Renal cortical epithelial cell (primary cell): Measurements from ENCODE around the gene LCN10. TPM values are rescaled to one million over a fixed set of nuclear protein-coding genes. Genes with fewer than 3 reads are reported as not detected.
A peak's percentile ranks its signal among the peaks of the same experiment; 100 is the strongest.

Source experiments
- DNase-seq: peaks from one replicate; pipeline ENCODE4 v3.0.0-alpha.2; 2011; ENCODE audit warnings: low read depth
- total RNA-seq: library from RNA; depleted of rRNA; stranded (reverse); fragments of >200 nt; gene quantifications from 2 replicates; pipeline ENCODE4 v1.2.3, GENCODE V29; 2014

LCN10 gene
- total RNA-seq, 1 donor from 2014 or later: not detected

DNA sequence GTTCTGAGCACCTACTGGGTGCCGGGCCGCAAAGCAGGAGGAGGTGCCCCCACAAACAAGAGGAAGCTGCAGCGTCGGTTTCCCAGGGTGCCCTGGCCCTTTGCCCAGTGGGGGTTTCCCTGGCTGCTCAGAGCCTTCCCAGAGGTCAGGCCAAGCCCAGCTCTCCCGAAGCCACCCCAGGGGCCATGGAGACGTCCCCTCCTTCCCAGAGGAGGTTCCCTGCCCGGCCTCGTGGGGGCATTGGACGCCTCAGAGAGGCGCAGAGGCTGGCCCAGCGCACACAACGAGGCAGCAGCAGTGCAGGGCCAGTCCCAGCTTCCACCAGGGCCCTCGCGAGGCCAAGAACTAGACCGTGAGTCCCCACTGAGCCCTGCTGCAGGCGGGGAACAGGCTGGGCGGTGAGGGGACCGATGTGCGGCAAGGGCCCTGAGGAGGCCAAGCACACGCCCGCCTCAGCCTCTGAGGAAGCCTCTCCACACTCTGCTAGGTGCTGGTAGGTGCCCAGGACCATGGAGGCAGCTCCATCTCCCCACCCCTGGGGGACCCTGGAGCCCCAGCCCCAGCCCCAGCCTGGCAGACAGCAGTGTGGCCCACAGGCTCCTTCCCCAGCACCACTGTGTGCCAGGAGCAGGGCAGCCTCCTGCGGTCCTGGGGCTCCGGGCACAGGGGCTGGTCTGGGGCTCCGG lies 23.4 kb downstream of the LCN10 start:
- DNase-seq: no peak

DNA sequence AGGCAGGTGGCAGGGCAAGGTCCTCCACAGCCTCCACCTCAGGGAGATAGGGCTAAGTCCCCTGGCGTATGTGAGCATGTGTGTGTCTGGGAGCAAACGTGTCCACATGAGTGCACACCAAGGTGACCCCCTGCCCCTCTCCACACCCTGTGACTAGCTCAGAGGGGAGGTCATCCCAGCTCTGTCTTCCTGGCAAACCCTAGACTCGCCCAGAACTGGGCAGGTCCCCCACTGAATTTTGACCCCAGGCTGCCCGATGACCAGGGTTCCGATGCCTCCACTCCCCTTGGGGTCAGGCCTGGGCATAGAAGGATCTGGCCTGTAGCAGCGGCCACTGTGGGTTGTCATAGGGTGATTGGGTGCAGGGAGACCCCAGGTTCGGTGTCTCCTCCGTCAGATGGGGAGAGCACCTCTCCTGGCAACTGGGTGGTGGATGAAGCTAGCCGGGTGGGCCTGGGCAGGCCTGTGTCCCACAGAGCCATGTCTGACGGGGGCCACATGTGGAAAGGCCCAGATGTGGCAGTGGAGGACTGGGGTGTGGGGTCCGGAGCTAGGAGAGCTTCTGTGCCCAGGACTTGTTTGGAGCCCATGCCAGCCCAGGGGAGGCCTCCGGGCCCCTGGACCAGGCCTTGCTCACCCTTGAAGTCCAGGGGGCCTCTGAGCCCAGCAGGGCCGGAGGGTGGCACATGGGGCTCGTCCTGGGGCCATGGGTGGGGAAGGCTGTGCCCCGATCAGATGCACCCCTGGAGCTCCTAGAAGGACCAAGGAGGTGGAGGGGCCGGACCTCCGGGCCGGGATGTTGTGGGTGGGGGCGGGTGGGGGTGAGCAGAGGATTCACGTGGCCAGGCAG lies 24.2 kb downstream of the LCN10 start:
- no peak for DNase-seq

DNA sequence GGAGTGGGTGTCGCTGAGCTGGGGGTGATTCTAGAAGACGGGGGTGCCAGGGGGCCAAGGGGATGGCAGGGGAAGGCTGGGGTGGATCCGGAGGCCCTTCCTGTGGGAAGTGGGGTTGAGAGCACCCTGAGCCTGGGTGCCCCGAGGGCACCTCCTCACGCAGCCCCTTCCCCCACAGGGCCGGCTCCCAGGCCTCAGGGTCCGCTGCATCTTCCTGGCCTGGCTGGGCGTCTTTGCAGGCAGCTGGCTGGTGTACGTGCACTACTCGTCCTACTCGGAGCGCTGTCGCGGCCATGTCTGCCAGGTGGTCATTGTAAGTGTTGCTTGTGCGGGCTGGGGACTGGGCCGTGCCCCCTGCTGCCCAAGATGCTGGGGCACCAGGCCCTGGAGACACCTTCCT lies 25.3 kb downstream of the LCN10 start:
- DNase-seq: no peak

- no peak for DNase-seq
Observed at GRCh38 chr9:136714893-136715274, 27.9 kb downstream of the LCN10 start.

DNA sequence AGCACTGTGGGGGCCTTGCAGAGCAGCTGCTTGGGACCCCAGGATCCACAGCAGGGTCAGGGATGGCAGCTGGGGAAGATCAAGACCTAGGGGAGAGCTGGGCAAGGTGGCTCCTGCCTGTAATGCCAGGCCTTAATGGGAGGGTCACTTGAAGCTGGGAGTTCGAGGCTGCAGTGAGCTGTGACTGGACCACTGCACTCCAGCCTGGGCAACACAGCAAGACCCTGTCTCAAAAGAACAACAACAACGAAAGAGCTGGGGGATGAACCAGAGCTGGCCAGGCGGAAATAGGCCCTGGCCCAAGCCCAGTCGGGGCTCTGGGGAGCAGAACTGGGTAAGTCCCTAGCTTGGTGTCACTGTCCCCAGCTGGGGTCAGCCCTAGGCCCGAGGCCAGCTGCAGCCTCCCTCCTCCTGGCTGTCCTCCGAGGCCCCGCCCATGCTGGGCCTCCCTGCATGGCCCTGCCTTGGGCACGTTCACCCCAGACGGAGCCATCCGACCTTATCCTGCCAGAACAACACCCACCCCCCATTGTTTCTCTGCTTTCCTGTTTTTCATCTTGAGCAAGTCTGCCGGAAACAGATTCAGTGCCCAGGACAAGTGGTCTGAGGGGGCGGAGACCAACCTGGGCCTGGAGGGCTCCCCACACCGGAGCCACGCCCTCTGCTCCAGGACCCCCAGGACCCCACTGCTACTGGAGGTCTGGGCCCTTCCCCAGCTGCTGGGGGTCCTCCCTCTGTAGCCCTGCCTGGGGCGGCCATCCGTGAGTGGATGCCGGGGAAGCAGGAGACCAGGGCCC lies 28.4 kb downstream of the LCN10 start:
- DNase-seq: no peak

GRCh38 chr9:136713550-136713949 lies 29.2 kb downstream of the LCN10 start:
- no peak for DNase-seq

- DNase-seq: no peak
Observed at GRCh38 chr9:136712690-136713544, 29.8 kb downstream of the LCN10 start.

GRCh38 chr9:136711751-136712689 lies 30.7 kb downstream of the LCN10 start, which contains the start of gene DIPK1B:
Gene DIPK1B, plus strand, starts transcription at chr9:136712572. Its CDS starts 94 bp downstream, at chr9:136712666.
- no peak for DNase-seq

- DNase-seq: peak; percentile 44
Observed at GRCh38 chr9:136711219-136711648, 31.5 kb downstream of the LCN10 start.

GRCh38 chr9:136710543-136710942 lies 32.2 kb downstream of the LCN10 start:
- no peak for DNase-seq

DNA sequence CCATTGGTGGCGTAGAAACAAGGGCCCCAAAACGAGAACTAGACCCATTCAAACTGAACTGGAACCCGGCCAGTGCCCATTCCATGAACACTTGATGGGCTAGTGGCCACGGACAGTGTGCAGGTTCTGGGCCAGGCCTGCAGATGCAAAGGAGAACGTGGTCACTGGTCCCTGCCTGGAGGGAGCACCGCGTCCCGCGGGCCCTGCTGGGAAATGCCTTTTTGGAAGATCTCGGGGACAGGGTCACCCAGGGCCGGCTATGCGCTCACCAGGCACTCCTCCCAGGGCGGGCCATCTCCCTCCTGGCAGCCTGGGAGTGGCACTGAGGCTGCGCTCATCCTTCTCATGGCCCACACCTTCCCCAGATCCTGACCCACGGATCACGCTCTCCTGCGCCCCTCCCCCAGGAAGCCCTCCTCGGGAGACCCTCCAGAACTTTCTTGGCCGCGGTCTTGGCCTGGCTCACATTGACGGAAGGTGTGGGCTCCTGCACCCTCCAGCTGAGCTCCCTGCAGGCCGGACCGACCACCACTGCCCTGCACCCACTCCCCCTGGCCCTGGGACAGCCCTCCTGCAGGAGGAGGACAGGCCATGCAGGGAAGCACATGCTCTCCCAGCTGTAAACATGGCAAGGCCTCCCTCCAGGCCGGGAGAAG lies 33.2 kb downstream of the LCN10 start:
- no peak for DNase-seq

DNA sequence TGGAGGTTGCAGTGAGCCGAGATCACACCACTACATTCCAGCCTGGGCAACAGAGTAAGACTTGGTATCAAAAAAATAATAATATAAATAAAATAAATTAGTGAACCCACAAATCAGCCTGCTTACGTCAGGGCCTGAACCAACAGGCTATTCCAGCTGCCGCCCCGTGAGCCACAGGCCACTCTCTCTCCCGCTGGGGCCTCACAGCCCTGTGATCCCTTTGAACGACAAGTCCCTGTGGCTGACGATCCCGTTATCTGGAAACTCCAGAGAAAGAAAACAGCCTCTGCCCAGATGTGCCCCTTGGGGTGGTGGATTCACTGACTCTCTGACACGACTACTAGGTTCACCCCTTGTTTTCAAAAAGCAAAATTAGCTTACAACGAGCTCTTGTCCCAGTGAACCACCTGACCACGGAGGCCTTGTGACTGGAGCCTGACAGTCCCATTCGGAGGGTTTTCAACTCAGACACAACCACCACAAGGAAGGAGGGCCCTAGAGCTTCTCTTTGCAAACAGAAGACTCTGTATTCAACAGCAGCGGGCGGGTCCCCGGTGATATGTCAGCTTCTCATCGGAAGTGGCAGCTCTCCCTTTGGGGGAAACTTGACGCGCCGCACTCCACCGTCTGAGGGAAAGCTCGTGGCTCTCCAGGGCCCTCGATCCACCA lies 34.8 kb downstream of the LCN10 start:
- no peak for DNase-seq

DNA sequence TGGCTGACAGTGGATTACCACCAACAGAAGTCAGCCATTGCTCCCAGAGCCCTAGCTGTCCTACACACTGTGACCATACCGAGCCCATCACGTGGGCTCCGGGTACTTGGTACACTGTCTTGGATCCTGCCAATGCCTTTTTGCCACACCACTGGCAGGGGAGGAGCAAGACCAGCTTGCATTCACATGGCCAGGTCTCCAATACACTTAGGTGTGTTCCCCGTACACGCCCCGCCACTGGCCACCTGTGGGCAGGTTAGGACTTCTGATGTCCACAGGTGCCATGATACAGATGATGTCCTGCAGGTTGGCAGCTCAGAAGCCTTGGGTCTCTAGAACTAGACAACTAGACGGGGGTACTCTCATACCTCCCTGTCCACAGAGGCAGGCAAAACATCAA lies 35.7 kb downstream of the LCN10 start:
- DNase-seq: no peak

GRCh38 chr9:136705564-136705963 lies 37.2 kb downstream of the LCN10 start:
- DNase-seq: no peak

GRCh38 chr9:136704741-136705140 lies 38.0 kb downstream of the LCN10 start:
- peak; percentile 34 for DNase-seq

DNA sequence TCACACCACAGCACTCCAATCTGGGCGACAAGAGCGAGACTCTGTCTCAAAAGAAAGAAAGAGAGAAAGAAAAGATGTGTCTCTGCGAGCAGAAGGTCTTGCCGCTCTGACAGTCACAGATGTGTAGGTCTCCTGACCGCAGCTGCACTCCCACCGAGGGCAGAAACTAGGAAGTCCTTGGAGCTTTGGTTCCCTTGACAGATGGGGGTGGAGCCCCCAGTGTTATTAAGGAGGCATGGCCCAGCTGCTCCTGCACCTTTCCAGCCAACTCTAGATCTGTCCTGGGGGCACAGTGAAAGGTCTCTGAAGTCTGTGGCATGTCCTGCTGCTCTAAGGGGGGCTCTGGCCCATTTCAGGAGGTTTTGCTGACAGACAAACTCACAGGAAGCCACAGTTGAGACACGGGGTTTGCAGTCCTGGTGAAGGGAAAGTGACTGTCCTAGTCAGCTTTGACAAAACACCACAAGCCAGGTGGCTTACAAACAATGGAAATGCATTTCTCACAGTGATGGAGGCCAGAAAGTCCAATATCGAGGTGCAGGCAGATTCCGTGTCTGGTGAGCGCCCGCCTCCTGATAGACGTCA lies 39.4 kb downstream of the LCN10 start:
- no peak for DNase-seq

DNA sequence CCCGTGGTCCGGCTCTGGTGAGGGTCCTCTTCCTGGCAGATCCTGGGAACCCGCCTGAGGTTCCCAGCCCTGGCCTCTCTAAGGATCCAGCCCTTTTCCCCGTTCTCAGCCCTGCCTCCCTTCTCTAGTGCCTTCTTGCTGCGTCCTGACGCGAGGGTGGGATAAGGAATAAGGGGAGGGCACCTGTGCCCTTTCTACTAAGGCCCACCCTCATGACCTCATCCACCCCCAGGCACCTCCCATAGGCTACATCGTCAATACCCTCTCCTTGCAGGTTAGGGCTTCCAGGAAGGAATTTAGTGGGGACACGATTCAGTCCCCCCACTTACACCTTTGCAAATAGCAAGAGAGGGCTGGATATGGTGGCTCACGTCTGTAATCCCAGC lies 41.1 kb downstream of the LCN10 start:
- DNase-seq: no peak

DNA sequence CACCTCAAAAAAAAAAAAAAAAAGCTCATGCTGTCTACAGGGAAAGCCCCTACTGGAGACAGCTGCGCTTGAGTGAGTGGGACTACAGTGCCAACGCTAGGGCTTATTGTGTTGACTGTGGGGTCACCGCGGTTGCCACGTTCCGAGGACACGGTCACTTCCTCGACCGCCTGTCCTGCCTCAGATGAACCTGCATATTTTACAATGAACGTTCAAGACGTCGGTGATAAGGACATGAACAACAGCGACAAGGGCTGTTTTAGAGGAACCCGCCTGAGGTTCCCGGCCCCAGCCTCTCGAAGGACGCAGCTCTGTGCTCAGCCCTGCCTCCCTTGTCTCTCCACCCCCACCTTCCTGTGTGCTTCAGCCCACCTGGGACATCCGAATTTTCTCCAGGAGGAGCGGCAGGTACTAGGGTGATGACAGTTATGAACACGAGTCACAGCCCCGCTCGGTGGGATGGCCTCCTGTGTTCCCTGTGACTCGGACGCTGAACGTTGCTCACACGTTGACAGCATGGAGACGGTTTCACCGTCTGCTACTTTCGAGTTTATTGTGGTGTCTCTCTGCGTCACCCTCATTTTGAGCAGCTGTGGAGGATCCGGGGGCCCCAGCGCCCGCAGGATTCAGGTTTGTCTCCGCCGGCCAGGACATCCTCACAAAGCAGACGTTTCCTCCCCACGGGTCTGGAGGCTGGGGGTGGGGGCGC lies 41.6 kb downstream of the LCN10 start:
- DNase-seq: no peak
